B cell (primary cell): ENCODE data around the gene PROM2. TPM values are rescaled to one million over a fixed set of nuclear protein-coding genes. Genes with fewer than 3 reads are reported as not detected.

ENCODE experiments used
- ATAC-seq: fragments of 200-7000 bp; cut with Tn5 transposase; one replicate; pipeline ENCODE4 v1.10.0; 2021; ENCODE audit warnings: low read depth, mild to moderate bottlenecking, moderate number of reproducible peaks, moderate library complexity
- CTCF ChIA-PET: fragments of 350-600 bp; sonication (Branson Sonifier 250); formaldehyde crosslinking; loops from one replicate; lab custom pipeline; 2021; ENCODE audit warnings: antibody characterized with exemption, inconsistent platforms; lab: Charles Lee
- POLR2A ChIA-PET: fragments of 350-600 bp; sonication (Branson Sonifier 250); formaldehyde crosslinking; loops from one replicate; lab custom pipeline; 2021; ENCODE audit warnings: antibody characterized with exemption; lab: Charles Lee
- DNase-seq: peaks from one replicate; pipeline ENCODE4 v3.0.0; 2013
- H2AFZ ChIP-seq: 2 replicates; pipeline ENCODE4 v1.6.1; 2012; ENCODE audit warnings: mild to moderate bottlenecking, low read depth, low read length; ENCODE audit not compliant: insufficient read depth, poor library complexity, severe bottlenecking
- H3K27ac ChIP-seq, 2 donors: 1 replicate in 1 of 2; 2 replicates in 1 of 2; pipeline ENCODE4 v1.5.1; 2012 to 2013; ENCODE audit warnings: low read length in 2 of 2, mild to moderate bottlenecking in 2 of 2, moderate library complexity in 1 of 2
- H3K27me3 ChIP-seq, 4 experiments: fragments of 200-600 bp in 1 of 4; sonication (generic) in 1 of 4; replicated peaks in 1 of 4; 1 replicate in 2 of 4; 2 replicates in 2 of 4; pipeline versions ENCODE4 v1.6.1 to v1.7.0; 2013 to 2016; ENCODE audit warnings: low read length in 3 of 4, mild to moderate bottlenecking in 2 of 4, mixed read lengths in 1 of 4, moderate library complexity in 1 of 4; ENCODE audit not compliant: insufficient read depth in 4 of 4, control insufficient read depth in 3 of 4; ENCODE audit errors: control extremely low read depth in 1 of 4
- H3K36me3 ChIP-seq, 2 experiments: replicated peaks in 1 of 2; 1 replicate in 1 of 2; 2 replicates in 1 of 2; pipeline versions ENCODE4 v1.6.1 to v1.7.1; 2013; ENCODE audit warnings: low read length in 1 of 2; ENCODE audit not compliant: insufficient read depth in 2 of 2, control insufficient read depth in 1 of 2; ENCODE audit errors: control extremely low read depth in 1 of 2, extremely low read depth in 1 of 2
- H3K4me1 ChIP-seq, 2 donors: fragments of 200-600 bp in 1 of 2; sonication (generic) in 1 of 2; 1 replicate in 1 of 2; 2 replicates in 1 of 2; pipeline versions ENCODE4 v1.5.1 to v1.6.1; 2013 to 2017; ENCODE audit warnings: low read length in 2 of 2; ENCODE audit not compliant: control insufficient read depth in 2 of 2, insufficient read depth in 2 of 2
- H3K4me2 ChIP-seq: replicated peaks from 2 replicates; pipeline ENCODE3; 2012; ENCODE audit warnings: mild to moderate bottlenecking, low read depth, low read length; ENCODE audit not compliant: poor library complexity, severe bottlenecking
- H3K4me3 ChIP-seq, 5 experiments: fragments of 200-600 bp in 1 of 5; sonication (generic) in 1 of 5; 1 replicate in 3 of 5; 2 replicates in 2 of 5; pipeline versions ENCODE4 v1.5.1 to v1.7.0; 2011 to 2016; ENCODE audit warnings: low read length in 4 of 5, mild to moderate bottlenecking in 4 of 5, low read depth in 2 of 5, control low read depth in 1 of 5, moderate library complexity in 1 of 5; ENCODE audit not compliant: insufficient read depth in 1 of 5; ENCODE audit errors: control extremely low read depth in 1 of 5, extremely low read depth in 1 of 5
- H3K79me2 ChIP-seq: fragments of 200-600 bp; sonication (generic); one replicate; pipeline ENCODE4 v1.6.0; 2016; ENCODE audit warnings: low read length; ENCODE audit not compliant: control insufficient read depth, insufficient read depth
- H3K9ac ChIP-seq: fragments of 200-600 bp; sonication (generic); 2 replicates; pipeline ENCODE4 v1.6.1; 2017; ENCODE audit warnings: mild to moderate bottlenecking, low read length, moderate library complexity
- H3K9me3 ChIP-seq, 3 donors: one replicate each; pipeline versions ENCODE4 v1.6.1 to v1.7.1; 2013; ENCODE audit warnings: low read length in 2 of 3; ENCODE audit not compliant: control insufficient read depth in 2 of 3, insufficient read depth in 1 of 3; ENCODE audit errors: control extremely low read depth in 1 of 3
- H4K20me1 ChIP-seq: 2 replicates; pipeline ENCODE4 v1.6.0; 2012; ENCODE audit warnings: mild to moderate bottlenecking, low read length; ENCODE audit not compliant: insufficient read depth, control insufficient read depth, poor library complexity, severe bottlenecking
- H3K27ac Mint-ChIP-seq: one replicate; pipeline ENCODE4 v1.8.0; 2021; ENCODE audit warnings: mixed read lengths
- H3K27me3 Mint-ChIP-seq: one replicate; pipeline ENCODE4 v1.8.0; 2021; ENCODE audit warnings: mixed read lengths
- H3K4me1 Mint-ChIP-seq: one replicate; pipeline ENCODE4 v1.8.0; 2021; ENCODE audit warnings: mixed read lengths
- H3K4me3 Mint-ChIP-seq: one replicate; pipeline ENCODE4 v1.8.0; 2021; ENCODE audit warnings: mixed read lengths
- H3K9me3 Mint-ChIP-seq: one replicate; pipeline ENCODE4 v1.8.0; 2022; ENCODE audit warnings: mixed read lengths; ENCODE audit not compliant: insufficient read depth
- EZH2 ChIP-seq: IDR thresholded peaks from 2 replicates; pipeline ENCODE4 v1.6.1; 2012; ENCODE audit warnings: borderline replicate concordance, low read depth, mild to moderate bottlenecking, moderate library complexity, low read length; ENCODE audit not compliant: insufficient read depth, poor library complexity, severe bottlenecking
- WGBS: methylation state at CpG from one replicate; pipeline ENCODE4 v1.1.5; 2013; ENCODE audit warnings: missing lambda C conversion rate; ENCODE audit not compliant: insufficient coverage; 5-methylcytosine and 5-hydroxymethylcytosine counted together
- intact Hi-C: fragments of 100-400 bp; cut with micrococcal nuclease; formaldehyde crosslinking; loops from one replicate; pipeline ENCODE4 v1.10.0; 2022
- polyA plus RNA-seq: library from polyadenylated mRNA; depleted of rRNA; stranded (reverse); fragments of >200 nt; gene quantifications from 2 replicates; pipeline ENCODE4 v1.2.3, GENCODE V29; 2012
- total RNA-seq, 2 donors: library from RNA; stranded (reverse); fragments of 120-200 nt in 1 of 2; gene quantifications; 1 replicate in 1 of 2; 2 replicates in 1 of 2; pipeline versions ENCODE4 v1.2.3 to v1.2.4, GENCODE V29; 2013 to 2022
- TF ChIP-seq, protein P1 (sequence below): fragments of 200-600 bp; IDR thresholded peaks from one replicate; pipeline ENCODE4 v1.8.0; 2022; ENCODE audit warnings: antibody characterized with exemption, mild to moderate bottlenecking

Gene PROM2
- total and polyA plus RNA-seq, 2 donors (not counting 1 experiment from before 2014, with no cell fraction given), result 0.67 to 1.3 TPM

DNA sequence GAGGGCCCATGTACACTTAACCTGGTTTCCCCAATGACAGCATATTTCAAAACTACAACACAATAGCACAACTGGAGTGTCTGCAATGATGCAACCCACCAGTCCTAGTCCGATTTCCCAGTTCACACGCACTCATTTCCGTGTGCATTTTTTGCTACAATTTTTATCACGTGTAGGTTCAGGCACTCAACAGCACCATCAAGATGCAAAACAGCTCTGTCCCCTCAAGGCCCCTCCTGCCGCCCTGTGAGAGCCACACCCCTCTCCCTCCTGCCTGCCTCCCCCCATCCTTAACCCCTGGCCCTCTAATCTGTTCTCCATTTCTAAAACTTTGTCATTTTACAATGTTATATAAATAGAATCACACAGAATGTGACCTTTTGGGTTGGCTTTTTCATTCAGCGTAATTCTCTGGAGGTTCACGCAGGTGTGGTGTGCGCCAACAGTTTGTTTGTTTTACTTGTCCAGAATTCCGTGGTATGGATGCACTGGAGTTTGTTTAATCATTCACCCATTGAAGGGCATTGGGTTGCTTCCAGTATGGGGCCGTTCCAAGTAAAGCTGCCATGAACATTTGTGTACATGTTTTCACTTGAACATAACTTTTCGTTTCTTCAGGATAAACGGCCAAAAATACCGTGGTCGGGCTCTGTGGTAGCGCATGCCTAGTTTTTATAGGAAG, 31.3 kb downstream of the PROM2 start:
- Histone ChIP-seq H3K36me3 (no peaks in the 10 kb centered on the region), H3K9me3 (no peaks in the 10 kb centered on the region), H3K79me2 (no peaks in the 10 kb centered on the region), H3K4me1 (no peaks in the 10 kb centered on the region), H3K27ac (no peak overlapping the region), H3K27me3 (no peaks in the 10 kb centered on the region), H4K20me1 (no peaks in the 10 kb centered on the region), H3K4me3 (no peak overlapping the region), H3K4me2 (no peak overlapping the region), H2AFZ (no peak overlapping the region), H3K9ac (no peak overlapping the region)
- WGBS, result 97% methylated on average over 14 of the region's 15 CpGs
- no peak for ATAC-seq
- no peaks in the 10 kb centered on the region for H3K9me3 Mint-ChIP-seq
- ChIA-PET POLR2A (no interaction called here), CTCF (no interaction called here)
- no peaks in the 10 kb centered on the region for H3K4me1 Mint-ChIP-seq
- no peak for TF ChIP-seq EZH2
- TF ChIP-seq, protein P1, sequence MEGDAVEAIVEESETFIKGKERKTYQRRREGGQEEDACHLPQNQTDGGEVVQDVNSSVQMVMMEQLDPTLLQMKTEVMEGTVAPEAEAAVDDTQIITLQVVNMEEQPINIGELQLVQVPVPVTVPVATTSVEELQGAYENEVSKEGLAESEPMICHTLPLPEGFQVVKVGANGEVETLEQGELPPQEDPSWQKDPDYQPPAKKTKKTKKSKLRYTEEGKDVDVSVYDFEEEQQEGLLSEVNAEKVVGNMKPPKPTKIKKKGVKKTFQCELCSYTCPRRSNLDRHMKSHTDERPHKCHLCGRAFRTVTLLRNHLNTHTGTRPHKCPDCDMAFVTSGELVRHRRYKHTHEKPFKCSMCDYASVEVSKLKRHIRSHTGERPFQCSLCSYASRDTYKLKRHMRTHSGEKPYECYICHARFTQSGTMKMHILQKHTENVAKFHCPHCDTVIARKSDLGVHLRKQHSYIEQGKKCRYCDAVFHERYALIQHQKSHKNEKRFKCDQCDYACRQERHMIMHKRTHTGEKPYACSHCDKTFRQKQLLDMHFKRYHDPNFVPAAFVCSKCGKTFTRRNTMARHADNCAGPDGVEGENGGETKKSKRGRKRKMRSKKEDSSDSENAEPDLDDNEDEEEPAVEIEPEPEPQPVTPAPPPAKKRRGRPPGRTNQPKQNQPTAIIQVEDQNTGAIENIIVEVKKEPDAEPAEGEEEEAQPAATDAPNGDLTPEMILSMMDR, result no peak
- intact Hi-C loops, result no loop called here
- H3K27me3 Mint-ChIP-seq, result peaks cover 3% of the 10 kb centered on the region
- DNase-seq, result no peak
- no peak overlapping the region for H3K27ac Mint-ChIP-seq
- H3K4me3 Mint-ChIP-seq, result no peak overlapping the region

DNA sequence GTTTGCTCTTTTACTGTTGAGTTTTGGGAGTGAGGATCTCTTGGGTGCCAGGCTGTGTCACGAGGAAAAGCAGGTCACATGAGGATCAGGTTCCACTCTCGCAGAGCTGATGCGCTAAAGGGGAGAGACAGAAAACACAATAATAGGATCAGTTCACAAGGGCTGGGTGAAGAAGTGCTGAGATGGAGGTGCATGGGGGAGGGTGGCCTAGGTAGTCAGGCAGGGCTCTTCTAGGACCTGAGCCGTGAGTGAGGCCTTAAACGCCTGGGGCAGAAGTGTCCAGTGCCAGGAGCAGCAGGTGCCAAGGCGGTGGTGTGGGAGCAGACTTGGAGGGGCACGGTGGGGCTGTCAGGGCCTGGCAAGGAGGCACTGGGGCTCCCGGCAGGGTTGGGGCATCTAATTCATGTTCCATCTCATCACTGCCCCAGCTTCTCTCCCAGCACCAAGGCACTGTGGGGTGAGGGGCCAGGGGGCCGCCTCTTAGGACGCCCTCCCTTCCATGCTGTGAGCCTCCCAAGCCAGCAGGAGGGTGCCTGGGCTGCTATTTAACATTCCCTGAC, 32.2 kb downstream of the PROM2 start:
- H2AFZ ChIP-seq, result no peak overlapping the region

More for the DNA sequence above, 32.2 kb downstream of the PROM2 start:
- Histone ChIP-seq H3K9ac (no peak overlapping the region), H3K27ac (no peak overlapping the region), H3K4me2 (no peak overlapping the region), H3K9me3 (no peaks in the 10 kb centered on the region), H3K36me3 (no peaks in the 10 kb centered on the region), H3K4me1 (no peaks in the 10 kb centered on the region), H3K79me2 (no peaks in the 10 kb centered on the region), H3K27me3 (no peaks in the 10 kb centered on the region), H3K4me3 (no peak overlapping the region), H4K20me1 (no peaks in the 10 kb centered on the region)
- no peak for DNase-seq
- no peak for ATAC-seq
- Mint-ChIP-seq H3K27ac (no peak overlapping the region), H3K27me3 (peaks cover 3% of the 10 kb centered on the region), H3K4me3 (no peak overlapping the region), H3K4me1 (no peaks in the 10 kb centered on the region), H3K9me3 (no peaks in the 10 kb centered on the region)
- POLR2A ChIA-PET, result no interaction called here
- CTCF ChIA-PET, result no interaction called here
- TF ChIP-seq EZH2, result no peak
- TF ChIP-seq, protein P1, result no peak
- 88% methylated on average over 7 of the region's 10 CpGs for WGBS
- intact Hi-C loops, result no loop called here
